Neural progenitor cell (in vitro differentiated cells): ENCODE measurements around the gene ESR2. TPM values are rescaled to one million over a fixed set of nuclear protein-coding genes. Genes with fewer than 3 reads are reported as not detected.

Experiments used
- DNase-seq: peaks from one replicate; pipeline ENCODE4 v3.0.0-alpha.2; 2016; ENCODE audit warnings: low spot score
- H2AFZ ChIP-seq: fragments of 200-600 bp; sonication (generic); replicated peaks from 2 replicates; pipeline ENCODE4 v1.6.1; 2016; ENCODE audit warnings: antibody characterized with exemption
- H3F3A ChIP-seq: fragments of 200-600 bp; sonication (generic); 2 replicates; pipeline ENCODE4 v1.6.1; 2016; ENCODE audit warnings: antibody characterized with exemption, low read depth
- H3K27ac ChIP-seq: fragments of 200-600 bp; sonication (generic); 2 replicates; pipeline ENCODE4 v1.5.1; 2016; ENCODE audit warnings: mild to moderate bottlenecking
- H3K27me3 ChIP-seq: fragments of 200-600 bp; sonication (generic); 2 replicates; pipeline ENCODE4 v1.6.1; 2016; ENCODE audit warnings: mild to moderate bottlenecking, moderate library complexity
- H3K36me3 ChIP-seq: fragments of 200-600 bp; sonication (generic); 2 replicates; pipeline ENCODE4 v1.5.1; 2016
- H3K4me1 ChIP-seq: fragments of 200-600 bp; sonication (generic); 2 replicates; pipeline ENCODE4 v1.6.1; 2016; ENCODE audit warnings: mixed run types
- H3K4me2 ChIP-seq: fragments of 200-600 bp; sonication (generic); 2 replicates; pipeline ENCODE4 v1.6.1; 2016
- H3K4me3 ChIP-seq: fragments of 200-600 bp; sonication (generic); 2 replicates; pipeline ENCODE4 v1.5.1; 2016
- H3K79me2 ChIP-seq: fragments of 200-600 bp; sonication (generic); 2 replicates; pipeline ENCODE4 v1.6.1; 2016; ENCODE audit warnings: low read depth
- H3K9ac ChIP-seq: fragments of 200-600 bp; sonication (generic); 2 replicates; pipeline ENCODE4 v1.6.1; 2016
- H3K9me3 ChIP-seq: fragments of 200-600 bp; sonication (generic); 2 replicates; pipeline ENCODE4 v1.5.1; 2016; ENCODE audit warnings: low read depth
- H4K20me1 ChIP-seq: fragments of 200-600 bp; sonication (generic); 2 replicates; pipeline ENCODE4 v1.6.1; 2016; ENCODE audit warnings: low read depth
- H3K27ac Mint-ChIP-seq: 3 replicates; pipeline ENCODE4 v1.8.0; 2021; ENCODE audit warnings: mixed read lengths
- H3K27me3 Mint-ChIP-seq: 2 replicates; pipeline ENCODE4 v1.8.0; 2022; ENCODE audit warnings: low read depth, mild to moderate bottlenecking, inconsistent platforms, moderate library complexity, mixed read lengths; ENCODE audit not compliant: insufficient read depth
- H3K36me3 Mint-ChIP-seq: 3 replicates; pipeline ENCODE4 v1.8.0; 2021; ENCODE audit warnings: mixed read lengths
- H3K4me1 Mint-ChIP-seq: 3 replicates; pipeline ENCODE4 v1.8.0; 2021; ENCODE audit warnings: mixed read lengths
- H3K4me3 Mint-ChIP-seq: 3 replicates; pipeline ENCODE4 v1.8.0; 2021; ENCODE audit warnings: mild to moderate bottlenecking, moderate library complexity, mixed read lengths
- H3K9me3 Mint-ChIP-seq: 3 replicates; pipeline ENCODE4 v1.8.0; 2020; ENCODE audit warnings: mixed read lengths
- EZH2 ChIP-seq: fragments of 200-600 bp; sonication (generic); IDR thresholded peaks from 2 replicates; pipeline ENCODE4 v1.6.1; 2017; ENCODE audit warnings: antibody characterized with exemption, mild to moderate bottlenecking, moderate library complexity
- EZH2phosphoT487 ChIP-seq: fragments of 200-600 bp; sonication (generic); IDR thresholded peaks from 2 replicates; pipeline ENCODE4 v1.6.1; 2017; ENCODE audit warnings: antibody characterized with exemption
- total RNA-seq: library from RNA; depleted of rRNA; stranded (reverse); fragments of >200 nt; gene quantifications from 2 replicates; pipeline ENCODE4 v1.2.3, GENCODE V29; 2015; ENCODE audit warnings: low replicate concordance
- TF ChIP-seq, protein P1 (sequence below): fragments of 200-600 bp; sonication (generic); IDR thresholded peaks from 2 replicates; pipeline ENCODE4 v1.5.1; 2017; ENCODE audit warnings: antibody characterized with exemption, mild to moderate bottlenecking

ESR2 gene
- total RNA-seq, 1 donor from 2014 or later, result 0.21 TPM

DNA sequence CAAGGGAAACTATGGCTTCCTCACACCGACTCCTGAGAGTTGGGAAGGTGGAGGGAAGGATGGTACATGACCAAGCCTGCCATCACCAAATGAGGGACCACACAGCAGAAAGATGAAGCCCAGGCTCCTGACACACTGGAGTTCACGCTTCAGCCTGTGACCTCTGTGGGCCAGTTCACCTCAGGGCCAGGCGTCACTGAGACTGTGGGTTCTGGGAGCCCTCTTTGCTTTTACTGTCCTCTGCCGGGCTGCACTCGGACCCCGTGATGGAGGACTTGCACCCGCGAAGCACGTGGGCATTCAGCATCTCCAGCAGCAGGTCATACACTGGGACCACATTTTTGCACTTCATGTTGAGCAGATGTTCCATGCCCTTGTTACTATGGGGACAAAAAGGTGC, 61.2 kb downstream of the ESR2 start:
- Mint-ChIP-seq H3K27ac (no peak overlapping the region), H3K9me3 (no peaks in the 10 kb centered on the region), H3K36me3 (peaks cover 17% of the 10 kb centered on the region), H3K4me3 (no peak overlapping the region), H3K4me1 (peaks cover 9% of the 10 kb centered on the region), H3K27me3 (peaks cover 2% of the 10 kb centered on the region)
- H3K36me3 ChIP-seq, result no peaks in the 10 kb centered on the region
- no peak overlapping the region for H3K9ac ChIP-seq
- DNase-seq, result no peak
- H3K27ac ChIP-seq, result no peak overlapping the region
- no peaks in the 10 kb centered on the region for H3K79me2 ChIP-seq
- H4K20me1 ChIP-seq, result no peaks in the 10 kb centered on the region
- H2AFZ ChIP-seq, result no peak overlapping the region
- no peaks in the 10 kb centered on the region for H3K9me3 ChIP-seq
- H3K4me2 ChIP-seq, result no peak overlapping the region
- H3F3A ChIP-seq, result no peaks in the 10 kb centered on the region
- no peaks in the 10 kb centered on the region for H3K4me1 ChIP-seq
- no peak for TF ChIP-seq EZH2phosphoT487
- TF ChIP-seq, protein P1, sequence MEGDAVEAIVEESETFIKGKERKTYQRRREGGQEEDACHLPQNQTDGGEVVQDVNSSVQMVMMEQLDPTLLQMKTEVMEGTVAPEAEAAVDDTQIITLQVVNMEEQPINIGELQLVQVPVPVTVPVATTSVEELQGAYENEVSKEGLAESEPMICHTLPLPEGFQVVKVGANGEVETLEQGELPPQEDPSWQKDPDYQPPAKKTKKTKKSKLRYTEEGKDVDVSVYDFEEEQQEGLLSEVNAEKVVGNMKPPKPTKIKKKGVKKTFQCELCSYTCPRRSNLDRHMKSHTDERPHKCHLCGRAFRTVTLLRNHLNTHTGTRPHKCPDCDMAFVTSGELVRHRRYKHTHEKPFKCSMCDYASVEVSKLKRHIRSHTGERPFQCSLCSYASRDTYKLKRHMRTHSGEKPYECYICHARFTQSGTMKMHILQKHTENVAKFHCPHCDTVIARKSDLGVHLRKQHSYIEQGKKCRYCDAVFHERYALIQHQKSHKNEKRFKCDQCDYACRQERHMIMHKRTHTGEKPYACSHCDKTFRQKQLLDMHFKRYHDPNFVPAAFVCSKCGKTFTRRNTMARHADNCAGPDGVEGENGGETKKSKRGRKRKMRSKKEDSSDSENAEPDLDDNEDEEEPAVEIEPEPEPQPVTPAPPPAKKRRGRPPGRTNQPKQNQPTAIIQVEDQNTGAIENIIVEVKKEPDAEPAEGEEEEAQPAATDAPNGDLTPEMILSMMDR, result no peak
- TF ChIP-seq EZH2, result no peak
- H3K27me3 ChIP-seq, result no peaks in the 10 kb centered on the region
- H3K4me3 ChIP-seq, result no peak overlapping the region

GRCh38 chr14:64232095-64232838, 61.9 kb downstream of the ESR2 start:
- H3K27ac ChIP-seq, result no peak overlapping the region
- no peak overlapping the region for H3K4me3 ChIP-seq
- H3K36me3 ChIP-seq, result no peaks in the 10 kb centered on the region
- Mint-ChIP-seq H3K4me1 (peaks cover 9% of the 10 kb centered on the region), H3K4me3 (no peak overlapping the region), H3K27me3 (peaks cover 2% of the 10 kb centered on the region), H3K36me3 (peaks cover 20% of the 10 kb centered on the region), H3K27ac (peak overlapping the region; percentile 57), H3K9me3 (no peaks in the 10 kb centered on the region)
- H3K79me2 ChIP-seq, result no peaks in the 10 kb centered on the region
- no peaks in the 10 kb centered on the region for H3K4me1 ChIP-seq
- H3F3A ChIP-seq, result no peaks in the 10 kb centered on the region
- TF ChIP-seq EZH2phosphoT487 (no peak), EZH2 (no peak)
- TF ChIP-seq, protein P1, result no peak
- H3K4me2 ChIP-seq, result no peak overlapping the region
- no peaks in the 10 kb centered on the region for H3K27me3 ChIP-seq
- H2AFZ ChIP-seq, result no peak overlapping the region
- H4K20me1 ChIP-seq, result no peaks in the 10 kb centered on the region
- no peaks in the 10 kb centered on the region for H3K9me3 ChIP-seq
- no peak overlapping the region for H3K9ac ChIP-seq
- DNase-seq, result no peak

GRCh38 chr14:64229489-64229888, 64.7 kb downstream of the ESR2 start:
- Mint-ChIP-seq H3K4me3 (no peak overlapping the region), H3K27me3 (peaks cover 2% of the 10 kb centered on the region), H3K27ac (no peak overlapping the region), H3K4me1 (peaks cover 3% of the 10 kb centered on the region), H3K9me3 (no peaks in the 10 kb centered on the region), H3K36me3 (peaks cover 29% of the 10 kb centered on the region)
- H3K27me3 ChIP-seq, result no peaks in the 10 kb centered on the region
- no peak overlapping the region for H3K4me3 ChIP-seq
- no peak overlapping the region for H3K4me2 ChIP-seq
- H3K4me1 ChIP-seq, result no peaks in the 10 kb centered on the region
- no peaks in the 10 kb centered on the region for H3F3A ChIP-seq
- H2AFZ ChIP-seq, result no peak overlapping the region
- H3K9me3 ChIP-seq, result no peaks in the 10 kb centered on the region
- no peaks in the 10 kb centered on the region for H3K79me2 ChIP-seq
- no peak for DNase-seq
- no peak overlapping the region for H3K9ac ChIP-seq
- peaks cover 2% of the 10 kb centered on the region for H3K36me3 ChIP-seq
- no peaks in the 10 kb centered on the region for H4K20me1 ChIP-seq
- TF ChIP-seq EZH2phosphoT487 (no peak), EZH2 (no peak)
- TF ChIP-seq, protein P1, result no peak
- H3K27ac ChIP-seq, result no peak overlapping the region
